Neural cell (in vitro differentiated cells): ENCODE results near the gene GRID1. TPM values are rescaled to one million over a fixed set of nuclear protein-coding genes. Genes with fewer than 3 reads are reported as not detected.

Experiments used
- H2AFZ ChIP-seq: fragments of 200-600, 300-800 bp; sonication (generic), shearing (Covaris generic); 2 replicates; pipeline ENCODE4 v1.6.0; 2014; ENCODE audit warnings: low read depth, mild to moderate bottlenecking, antibody characterized with exemption, low read length, moderate library complexity
- H3F3A ChIP-seq: fragments of 200-600 bp; shearing (Covaris generic); 2 replicates; pipeline ENCODE4 v1.6.1; 2016; ENCODE audit warnings: mild to moderate bottlenecking, moderate library complexity, mixed read lengths, antibody characterized with exemption, low read length; ENCODE audit not compliant: insufficient read depth, poor library complexity, severe bottlenecking
- H3K27ac ChIP-seq: fragments of 200-600, 300-800 bp; sonication (generic), shearing (Covaris generic); 2 replicates; pipeline ENCODE4 v1.5.1; 2014; ENCODE audit warnings: mild to moderate bottlenecking, low read length, moderate library complexity
- H3K27me3 ChIP-seq: fragments of 300-800, 200-600 bp; sonication (generic), shearing (Covaris generic); 2 replicates; pipeline ENCODE4 v1.6.0; 2014; ENCODE audit warnings: mild to moderate bottlenecking, low read depth, low read length, moderate library complexity; ENCODE audit not compliant: insufficient read depth
- H3K36me3 ChIP-seq: fragments of 300-800, 200-600 bp; sonication (generic), shearing (Covaris generic); 2 replicates; pipeline ENCODE4 v1.5.1; 2014; ENCODE audit warnings: mild to moderate bottlenecking, antibody characterized with exemption, low read length, moderate library complexity; ENCODE audit not compliant: insufficient read depth
- H3K4me2 ChIP-seq: fragments of 300-800, 200-600 bp; sonication (generic), shearing (Covaris generic); 2 replicates; pipeline ENCODE4 v1.6.0; 2014; ENCODE audit warnings: mild to moderate bottlenecking, low read length
- H3K4me3 ChIP-seq: fragments of 300-800, 200-600 bp; sonication (generic), shearing (Covaris generic); 2 replicates; pipeline ENCODE4 v1.5.1; 2014; ENCODE audit warnings: mild to moderate bottlenecking, low read length, moderate library complexity
- H3K79me2 ChIP-seq: fragments of 200-600 bp; shearing (Covaris generic); replicated peaks from 2 replicates; pipeline ENCODE4 v1.6.0; 2014; ENCODE audit warnings: mild to moderate bottlenecking, low read length, moderate library complexity; ENCODE audit not compliant: insufficient read depth
- H3K9ac ChIP-seq: fragments of 300-800, 200-600 bp; sonication (generic), shearing (Covaris generic); 2 replicates; pipeline ENCODE4 v1.6.1; 2016; ENCODE audit warnings: mild to moderate bottlenecking, low read length, mixed read lengths
- H3K9me2 ChIP-seq: fragments of 200-600 bp; shearing (Covaris generic); 2 replicates; pipeline ENCODE4 v1.6.1; 2016; ENCODE audit warnings: mild to moderate bottlenecking, low read length, mixed read lengths; ENCODE audit not compliant: insufficient read depth
- H3K9me3 ChIP-seq: fragments of 200-600, 300-800 bp; sonication (generic), shearing (Covaris generic); 2 replicates; pipeline ENCODE4 v1.6.1; 2016; ENCODE audit warnings: mild to moderate bottlenecking, mixed run types, low read length, moderate library complexity, mixed read lengths
- H4K20me1 ChIP-seq: fragments of 200-600 bp; shearing (Covaris generic); 2 replicates; pipeline ENCODE4 v1.6.1; 2016; ENCODE audit warnings: mild to moderate bottlenecking, mixed run types; ENCODE audit not compliant: insufficient read depth
- EP300 ChIP-seq: fragments of 450-650 bp; conservative IDR thresholded peaks from 2 replicates; pipeline ENCODE4 v1.6.1; 2014; ENCODE audit warnings: antibody characterized with exemption, mild to moderate bottlenecking, moderate library complexity; ENCODE audit not compliant: poor library complexity, severe bottlenecking
- EZH2 ChIP-seq: fragments of 200-600, 300-800 bp; shearing (Covaris generic), sonication (generic); IDR thresholded peaks from 2 replicates; pipeline ENCODE4 v1.6.1; 2014; ENCODE audit warnings: antibody characterized with exemption, low read length, borderline replicate concordance, mild to moderate bottlenecking; ENCODE audit not compliant: insufficient read depth, poor library complexity, severe bottlenecking
- MXI1 ChIP-seq: fragments of 450-650 bp; conservative IDR thresholded peaks from 2 replicates; pipeline ENCODE4 v1.6.1; 2014; ENCODE audit warnings: antibody characterized with exemption, mild to moderate bottlenecking; ENCODE audit not compliant: poor library complexity, severe bottlenecking
- POLR2AphosphoS5 ChIP-seq: IDR thresholded peaks from 2 replicates; pipeline ENCODE4 v1.6.1; 2012
- RAD21 ChIP-seq: fragments of 450-650 bp; conservative IDR thresholded peaks from 2 replicates; pipeline ENCODE4 v1.6.1; 2014; ENCODE audit warnings: antibody characterized with exemption, mild to moderate bottlenecking, moderate library complexity
- SMC3 ChIP-seq: fragments of 450-650 bp; conservative IDR thresholded peaks from 2 replicates; pipeline ENCODE4 v1.6.1; 2014; ENCODE audit warnings: antibody characterized with exemption, mild to moderate bottlenecking, moderate library complexity; ENCODE audit not compliant: poor library complexity
- TAF1 ChIP-seq: IDR thresholded peaks from 2 replicates; pipeline ENCODE4 v1.6.1; 2012; ENCODE audit warnings: low read depth
- polyA plus RNA-seq: library from polyadenylated mRNA; depleted of rRNA; stranded (reverse); fragments of >200 nt; gene quantifications from 2 replicates; pipeline ENCODE4 v1.2.3, GENCODE V29; 2014
- TF ChIP-seq, protein P1 (sequence below): IDR thresholded peaks from 2 replicates; pipeline ENCODE4 v1.6.1; 2012; ENCODE audit warnings: borderline replicate concordance
- TF ChIP-seq, protein P2 (sequence below): fragments of 450-650 bp; IDR thresholded peaks from 2 replicates; pipeline ENCODE4 v1.5.1; 2014; ENCODE audit warnings: antibody characterized with exemption, mild to moderate bottlenecking, moderate library complexity; ENCODE audit not compliant: poor library complexity, severe bottlenecking

GRID1 gene
- polyA plus RNA-seq, 1 donor from 2014 or later, result 7.3 TPM

DNA sequence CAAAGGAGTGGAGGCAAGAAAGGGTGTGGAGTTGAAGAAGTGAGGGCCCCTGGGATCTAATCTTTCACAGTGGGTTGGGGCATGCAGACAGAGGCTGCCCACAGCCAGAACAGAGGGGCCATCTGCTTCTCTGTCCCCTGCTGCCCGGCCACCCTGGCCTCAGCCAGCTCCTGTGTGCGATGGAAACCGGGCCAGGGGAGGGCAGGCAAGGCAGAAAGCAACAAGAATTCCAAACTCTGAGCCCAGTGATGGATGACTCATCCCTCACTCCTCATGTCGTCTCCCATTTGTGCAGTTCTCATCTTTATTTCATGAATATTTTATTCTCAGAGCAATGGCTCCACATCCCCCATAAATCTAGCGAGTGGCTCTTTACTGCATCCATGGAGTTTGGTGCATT is 757.1 kb downstream of the GRID1 start:
- Histone ChIP-seq H3K9me2 (no peaks in the 10 kb centered on the region), H3K9ac (no peak overlapping the region), H3K79me2 (no peaks in the 10 kb centered on the region), H2AFZ (no peak overlapping the region), H4K20me1 (no peaks in the 10 kb centered on the region), H3K36me3 (no peaks in the 10 kb centered on the region), H3K27ac (no peak overlapping the region), H3F3A (no peaks in the 10 kb centered on the region), H3K27me3 (no peaks in the 10 kb centered on the region), H3K4me3 (no peak overlapping the region), H3K4me2 (no peak overlapping the region), H3K9me3 (no peaks in the 10 kb centered on the region)
- TF ChIP-seq TAF1 (no peak), EZH2 (no peak), EP300 (no peak)

DNA sequence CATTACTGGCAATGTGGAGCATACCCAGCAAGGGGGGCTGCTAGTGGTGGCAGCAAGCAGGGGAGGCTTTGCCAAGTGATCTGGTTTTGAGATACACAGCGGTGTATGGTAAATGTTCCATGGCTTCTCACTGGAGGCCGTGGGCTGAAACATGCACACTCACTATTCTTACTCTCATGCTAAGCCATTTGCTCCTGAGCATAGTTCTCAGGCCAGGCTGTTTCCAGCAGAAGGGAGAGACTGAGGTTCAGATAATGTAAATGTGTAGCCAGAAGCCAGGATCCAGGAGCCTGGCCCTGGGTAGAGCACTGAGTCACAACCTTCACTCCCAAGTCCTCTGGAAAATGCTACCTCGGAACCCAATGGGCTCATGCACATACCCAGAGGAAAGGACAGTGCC is 757.9 kb downstream of the GRID1 start:
- Histone ChIP-seq H3K36me3 (no peaks in the 10 kb centered on the region), H2AFZ (no peak overlapping the region), H3F3A (no peaks in the 10 kb centered on the region), H3K4me2 (no peak overlapping the region), H3K9me2 (no peaks in the 10 kb centered on the region), H3K9me3 (no peaks in the 10 kb centered on the region), H3K27me3 (no peaks in the 10 kb centered on the region), H3K9ac (no peak overlapping the region), H4K20me1 (no peaks in the 10 kb centered on the region), H3K79me2 (no peaks in the 10 kb centered on the region), H3K4me3 (no peak overlapping the region), H3K27ac (no peak overlapping the region)
- TF ChIP-seq, protein P1, sequence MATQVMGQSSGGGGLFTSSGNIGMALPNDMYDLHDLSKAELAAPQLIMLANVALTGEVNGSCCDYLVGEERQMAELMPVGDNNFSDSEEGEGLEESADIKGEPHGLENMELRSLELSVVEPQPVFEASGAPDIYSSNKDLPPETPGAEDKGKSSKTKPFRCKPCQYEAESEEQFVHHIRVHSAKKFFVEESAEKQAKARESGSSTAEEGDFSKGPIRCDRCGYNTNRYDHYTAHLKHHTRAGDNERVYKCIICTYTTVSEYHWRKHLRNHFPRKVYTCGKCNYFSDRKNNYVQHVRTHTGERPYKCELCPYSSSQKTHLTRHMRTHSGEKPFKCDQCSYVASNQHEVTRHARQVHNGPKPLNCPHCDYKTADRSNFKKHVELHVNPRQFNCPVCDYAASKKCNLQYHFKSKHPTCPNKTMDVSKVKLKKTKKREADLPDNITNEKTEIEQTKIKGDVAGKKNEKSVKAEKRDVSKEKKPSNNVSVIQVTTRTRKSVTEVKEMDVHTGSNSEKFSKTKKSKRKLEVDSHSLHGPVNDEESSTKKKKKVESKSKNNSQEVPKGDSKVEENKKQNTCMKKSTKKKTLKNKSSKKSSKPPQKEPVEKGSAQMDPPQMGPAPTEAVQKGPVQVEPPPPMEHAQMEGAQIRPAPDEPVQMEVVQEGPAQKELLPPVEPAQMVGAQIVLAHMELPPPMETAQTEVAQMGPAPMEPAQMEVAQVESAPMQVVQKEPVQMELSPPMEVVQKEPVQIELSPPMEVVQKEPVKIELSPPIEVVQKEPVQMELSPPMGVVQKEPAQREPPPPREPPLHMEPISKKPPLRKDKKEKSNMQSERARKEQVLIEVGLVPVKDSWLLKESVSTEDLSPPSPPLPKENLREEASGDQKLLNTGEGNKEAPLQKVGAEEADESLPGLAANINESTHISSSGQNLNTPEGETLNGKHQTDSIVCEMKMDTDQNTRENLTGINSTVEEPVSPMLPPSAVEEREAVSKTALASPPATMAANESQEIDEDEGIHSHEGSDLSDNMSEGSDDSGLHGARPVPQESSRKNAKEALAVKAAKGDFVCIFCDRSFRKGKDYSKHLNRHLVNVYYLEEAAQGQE, result no peak
- TF ChIP-seq RAD21 (no peak), MXI1 (no peak), POLR2AphosphoS5 (no peak), EP300 (no peak), SMC3 (no peak), TAF1 (no peak), EZH2 (no peak)
- TF ChIP-seq, protein P2, sequence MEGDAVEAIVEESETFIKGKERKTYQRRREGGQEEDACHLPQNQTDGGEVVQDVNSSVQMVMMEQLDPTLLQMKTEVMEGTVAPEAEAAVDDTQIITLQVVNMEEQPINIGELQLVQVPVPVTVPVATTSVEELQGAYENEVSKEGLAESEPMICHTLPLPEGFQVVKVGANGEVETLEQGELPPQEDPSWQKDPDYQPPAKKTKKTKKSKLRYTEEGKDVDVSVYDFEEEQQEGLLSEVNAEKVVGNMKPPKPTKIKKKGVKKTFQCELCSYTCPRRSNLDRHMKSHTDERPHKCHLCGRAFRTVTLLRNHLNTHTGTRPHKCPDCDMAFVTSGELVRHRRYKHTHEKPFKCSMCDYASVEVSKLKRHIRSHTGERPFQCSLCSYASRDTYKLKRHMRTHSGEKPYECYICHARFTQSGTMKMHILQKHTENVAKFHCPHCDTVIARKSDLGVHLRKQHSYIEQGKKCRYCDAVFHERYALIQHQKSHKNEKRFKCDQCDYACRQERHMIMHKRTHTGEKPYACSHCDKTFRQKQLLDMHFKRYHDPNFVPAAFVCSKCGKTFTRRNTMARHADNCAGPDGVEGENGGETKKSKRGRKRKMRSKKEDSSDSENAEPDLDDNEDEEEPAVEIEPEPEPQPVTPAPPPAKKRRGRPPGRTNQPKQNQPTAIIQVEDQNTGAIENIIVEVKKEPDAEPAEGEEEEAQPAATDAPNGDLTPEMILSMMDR, result no peak
